WI38 (cell line): ENCODE results near the gene PFKL.
"Not testable (repeated sequence)": the region's sequence is repeated elsewhere in the genome, so short reads cannot be mapped to it uniquely, and the experiment has no call there.

Experiments
- H3K4me3 ChIP-seq: 2 replicates; pipeline ENCODE4 v1.5.1; 2011; ENCODE audit warnings: low read depth, mild to moderate bottlenecking, control low read depth, low read length
- CTCF ChIP-seq: IDR thresholded peaks from 2 replicates; pipeline ENCODE4 v1.5.1; 2012; ENCODE audit warnings: low read depth, mild to moderate bottlenecking, control low read depth, low read length

PFKL gene

GRCh38 chr21:44354775-44355771, 55.2 kb downstream of the PFKL start:
- H3K4me3 ChIP-seq, result no peak overlapping the region
- TF ChIP-seq CTCF, result no peak

- TF ChIP-seq CTCF, result no peak
- H3K4me3 ChIP-seq, result no peak overlapping the region
Measured at GRCh38 chr21:44356160-44356559, 56.3 kb downstream of the PFKL start.

- no peak for TF ChIP-seq CTCF
Measured at GRCh38 chr21:44356636-44357035, 56.8 kb downstream of the PFKL start.

GRCh38 chr21:44357064-44357837, 57.4 kb downstream of the PFKL start:
- H3K4me3 ChIP-seq, result no peak overlapping the region
- TF ChIP-seq CTCF, result no peak

More at GRCh38 chr21:44356636-44357035, 56.8 kb downstream of the PFKL start:
- H3K4me3 ChIP-seq, result no peak overlapping the region

- H3K4me3 ChIP-seq, result no peak overlapping the region
- TF ChIP-seq CTCF, result no peak
Measured at GRCh38 chr21:44359396-44359795, 59.5 kb downstream of the PFKL start.

- no peak for TF ChIP-seq CTCF
- no peak overlapping the region for H3K4me3 ChIP-seq
Measured at GRCh38 chr21:44360159-44360558, 60.3 kb downstream of the PFKL start.

GRCh38 chr21:44361903-44362302, 62.0 kb downstream of the PFKL start:
- H3K4me3 ChIP-seq, result not testable (repeated sequence)
